ENCODE data around the gene ATP11A. TPM values are rescaled to one million over a fixed set of nuclear protein-coding genes. Genes with fewer than 3 reads are reported as not detected.

ATP11A gene
- total and polyA plus RNA-seq, 2 donors (not counting 3 experiments of a cell fraction or from before 2014, with no cell fraction given), result 16.5 to 88.1 TPM

DNA sequence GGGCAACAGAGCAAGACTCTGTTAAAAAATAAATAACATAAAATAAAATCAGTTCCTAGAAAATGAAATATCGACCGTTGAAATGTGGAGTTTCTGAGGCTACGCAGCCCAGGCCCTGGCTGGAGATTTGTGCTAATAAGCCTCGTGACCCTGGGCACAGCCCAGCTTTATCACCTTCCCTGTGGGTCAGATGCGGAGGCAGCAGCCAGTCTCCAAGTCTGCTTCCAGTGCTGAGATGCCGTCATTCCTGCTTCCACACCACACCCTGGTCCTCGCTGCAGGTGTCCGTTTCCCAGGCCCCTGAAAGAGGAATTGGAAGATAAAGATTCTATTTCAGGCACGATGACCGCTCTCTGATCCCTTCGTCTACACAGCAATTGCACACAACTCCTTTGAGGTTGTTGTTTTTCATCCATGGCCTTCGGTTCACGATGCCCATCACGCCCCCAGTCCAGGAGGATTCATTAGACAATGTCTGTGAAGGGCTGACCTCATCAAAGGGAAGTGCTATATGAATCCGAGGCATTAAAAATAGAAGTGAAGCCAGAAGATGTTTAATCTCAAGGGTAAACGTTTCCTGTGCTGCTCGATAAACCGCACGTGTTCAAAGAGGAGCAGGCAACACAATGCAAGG is 48.3 kb upstream of the ATP11A start:
- Histone ChIP-seq H3K4me2 (ENCODE audit: insufficient read depth, low read length) (no peak overlapping the region), H3K4me3 (replicated peaks in 1 of 3; ENCODE audit: insufficient read depth in 1 of 3, low read depth in 1 of 3, low read length in 3 of 3) (no peak overlapping the region), H3K9me1 (replicated peaks; ENCODE audit: control insufficient read depth, extremely low read depth, insufficient read depth, low read length) (no peaks in the 10 kb centered on the region), H2AFZ (ENCODE audit: low read depth, low read length) (no peak overlapping the region), H3K36me3 (ENCODE audit: control insufficient read depth in 2 of 2, extremely low read depth in 1 of 2, insufficient read depth in 2 of 2, low read length in 2 of 2) (no peaks in the 10 kb centered on the region), H3K27me3 (ENCODE audit: control insufficient read depth in 2 of 2, insufficient read depth in 2 of 2, low read length in 2 of 2) (peaks cover 15 to 19% of the 10 kb centered on the region in 2 experiments), H3K79me2 (ENCODE audit: control insufficient read depth, insufficient read depth, low read length) (no peaks in the 10 kb centered on the region), H3K27ac (ENCODE audit: insufficient read depth, low read depth, low read length) (no peak overlapping the region), H3K9me3 (replicated peaks; ENCODE audit: control insufficient read depth, insufficient read depth, low read length) (no peaks in the 10 kb centered on the region), H4K20me1 (replicated peaks; ENCODE audit: control insufficient read depth, extremely low read depth, insufficient read depth, low read length) (no peaks in the 10 kb centered on the region), H3K4me1 (ENCODE audit: control insufficient read depth, extremely low read depth, insufficient read depth, low read length) (peaks cover 4% of the 10 kb centered on the region), H3K9ac (replicated peaks; ENCODE audit: extremely low read depth, insufficient read depth, low read length) (no peak overlapping the region)
- no TSS peak for BruUV-seq (replicated peaks)
- no peak for FAIRE-seq
- DNase-seq (ENCODE audit: low read depth, low spot score), result no peak
- dilution Hi-C loops (cut with MboI; ENCODE audit: extremely low pct_ligation_motif_present, low sequenced_read_pairs) (no loop called here), intact Hi-C loops (cut with micrococcal nuclease) (loop anchor here (2.0 kb wide), 1 partner anchor 49 kb away; the partner anchor contains the start of gene ATP11A)
- TF ChIP-seq POLR2A (IDR thresholded peaks at IDR 0.05; ENCODE audit: low read depth, low read length) (no peak), MAX (IDR thresholded peaks at IDR 0.05; ENCODE audit: insufficient read depth, insufficient read length) (no peak), POLR2AphosphoS5 (IDR thresholded peaks at IDR 0.05; ENCODE audit: insufficient read depth, low read depth, low read length) (no peak), FOS (IDR thresholded peaks at IDR 0.05; ENCODE audit: borderline replicate concordance, insufficient read depth, low read length) (no peak), JUN (IDR thresholded peaks at IDR 0.05; ENCODE audit: borderline replicate concordance, insufficient read depth, insufficient read length, low read depth) (no peak), GATA2 (IDR thresholded peaks at IDR 0.05; ENCODE audit: insufficient read depth, insufficient read length, low read depth, low read length) (no peak), EZH2 (IDR thresholded peaks at IDR 0.05; ENCODE audit: borderline replicate concordance, low read depth, low read length, severe bottlenecking) (no peak), MYC (IDR thresholded peaks at IDR 0.05; ENCODE audit: low read depth, low read length) (no peak)
- TF ChIP-seq, protein P1, sequence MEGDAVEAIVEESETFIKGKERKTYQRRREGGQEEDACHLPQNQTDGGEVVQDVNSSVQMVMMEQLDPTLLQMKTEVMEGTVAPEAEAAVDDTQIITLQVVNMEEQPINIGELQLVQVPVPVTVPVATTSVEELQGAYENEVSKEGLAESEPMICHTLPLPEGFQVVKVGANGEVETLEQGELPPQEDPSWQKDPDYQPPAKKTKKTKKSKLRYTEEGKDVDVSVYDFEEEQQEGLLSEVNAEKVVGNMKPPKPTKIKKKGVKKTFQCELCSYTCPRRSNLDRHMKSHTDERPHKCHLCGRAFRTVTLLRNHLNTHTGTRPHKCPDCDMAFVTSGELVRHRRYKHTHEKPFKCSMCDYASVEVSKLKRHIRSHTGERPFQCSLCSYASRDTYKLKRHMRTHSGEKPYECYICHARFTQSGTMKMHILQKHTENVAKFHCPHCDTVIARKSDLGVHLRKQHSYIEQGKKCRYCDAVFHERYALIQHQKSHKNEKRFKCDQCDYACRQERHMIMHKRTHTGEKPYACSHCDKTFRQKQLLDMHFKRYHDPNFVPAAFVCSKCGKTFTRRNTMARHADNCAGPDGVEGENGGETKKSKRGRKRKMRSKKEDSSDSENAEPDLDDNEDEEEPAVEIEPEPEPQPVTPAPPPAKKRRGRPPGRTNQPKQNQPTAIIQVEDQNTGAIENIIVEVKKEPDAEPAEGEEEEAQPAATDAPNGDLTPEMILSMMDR (IDR thresholded peaks at IDR 0.05; ENCODE audit: extremely low read depth in 1 of 2, insufficient read depth in 1 of 2, low read depth in 1 of 2, low read length in 2 of 2), result no peak
- CTCF ChIA-PET, result interaction anchor here (0.6 to 2.9 kb wide), 9 partner anchors 10 to 238 kb away, joined by 3 to 38 read pairs (median 4); no protein-coding TSS in a partner anchor
- POLR2A ChIA-PET, result no interaction called here

Measured in endothelial cell of umbilical vein (primary cell).